Ectodermal cell (in vitro differentiated cells): ENCODE measurements around the gene SPATA6.
"Not testable (repeated sequence)": the region's sequence is repeated elsewhere in the genome, so short reads cannot be mapped to it uniquely, and the experiment has no call there.

Experiments used
- H3K27ac ChIP-seq: 2 replicates; pipeline ENCODE4 v1.7.0; 2013; ENCODE audit warnings: mild to moderate bottlenecking, low read depth, low read length; ENCODE audit not compliant: insufficient read depth, poor library complexity, severe bottlenecking
- H3K27me3 ChIP-seq: 2 replicates; pipeline ENCODE4 v1.7.0; 2013; ENCODE audit warnings: mild to moderate bottlenecking, low read length; ENCODE audit not compliant: insufficient read depth, control insufficient read depth, poor library complexity, severe bottlenecking
- H3K36me3 ChIP-seq: one replicate; pipeline ENCODE4 v1.7.0; 2013; ENCODE audit warnings: low read length; ENCODE audit not compliant: control insufficient read depth, insufficient read depth
- H3K4me1 ChIP-seq: one replicate; pipeline ENCODE4 v1.7.0; 2013; ENCODE audit warnings: low read length; ENCODE audit not compliant: control insufficient read depth, insufficient read depth
- H3K4me3 ChIP-seq: 2 replicates; pipeline ENCODE4 v1.7.0; 2013; ENCODE audit warnings: low read depth, low read length, control low read depth; ENCODE audit not compliant: insufficient read depth
- H3K9me3 ChIP-seq: 2 replicates; pipeline ENCODE4 v1.7.0; 2013; ENCODE audit warnings: mild to moderate bottlenecking, low read length, moderate library complexity; ENCODE audit not compliant: control insufficient read depth
- WGBS, 2 experiments: methylation state at CpG; one replicate each; pipeline ENCODE4 v1.1.7; 2013; ENCODE audit warnings: missing lambda C conversion rate in 2 of 2; 5-methylcytosine and 5-hydroxymethylcytosine counted together

The SPATA6 gene

GRCh38 chr1:48493041-48493440, 21.0 kb upstream of the SPATA6 start:
- Histone ChIP-seq H3K27ac (no peak overlapping the region), H3K27me3 (no peaks in the 10 kb centered on the region), H3K4me3 (no peak overlapping the region), H3K36me3 (no peaks in the 10 kb centered on the region), H3K4me1 (peaks cover 14% of the 10 kb centered on the region), H3K9me3 (no peaks in the 10 kb centered on the region)
- WGBS, 2 experiments: 90 to 97% methylated on average over 5 of the region's 5 CpGs

- H3K4me1 ChIP-seq: peaks cover 14% of the 10 kb centered on the region
- no peaks in the 10 kb centered on the region for H3K9me3 ChIP-seq
- H3K36me3 ChIP-seq: no peaks in the 10 kb centered on the region
- no peak overlapping the region for H3K4me3 ChIP-seq
- H3K27me3 ChIP-seq: no peaks in the 10 kb centered on the region
- H3K27ac ChIP-seq: no peak overlapping the region
Observed at GRCh38 chr1:48492392-48492791, 20.4 kb upstream of the SPATA6 start.

- Histone ChIP-seq H3K27ac (no peak overlapping the region), H3K36me3 (no peaks in the 10 kb centered on the region), H3K4me3 (no peak overlapping the region), H3K9me3 (no peaks in the 10 kb centered on the region), H3K4me1 (peaks cover 6% of the 10 kb centered on the region), H3K27me3 (no peaks in the 10 kb centered on the region)
- WGBS, 2 experiments: 81 to 93% methylated on average over 2 of the region's 2 CpGs
Observed at GRCh38 chr1:48488721-48489120, 16.7 kb upstream of the SPATA6 start.

- Histone ChIP-seq H3K27ac (no peak overlapping the region), H3K9me3 (no peaks in the 10 kb centered on the region), H3K4me1 (no peaks in the 10 kb centered on the region), H3K4me3 (no peak overlapping the region), H3K36me3 (no peaks in the 10 kb centered on the region), H3K27me3 (no peaks in the 10 kb centered on the region)
Observed at GRCh38 chr1:48480504-48480903, 8.5 kb upstream of the SPATA6 start.

- no CpG with 5 or more reads among the region's 4 CpGs for WGBS, 2 experiments
- not testable (repeated sequence) for H3K27me3 ChIP-seq, H3K36me3 ChIP-seq, H3K27ac ChIP-seq, H3K4me3 ChIP-seq, H3K4me1 ChIP-seq, H3K9me3 ChIP-seq
Observed at GRCh38 chr1:48480023-48480422, 8.0 kb upstream of the SPATA6 start.

- Histone ChIP-seq H3K4me1 (peaks cover 4% of the 10 kb centered on the region), H3K36me3 (no peaks in the 10 kb centered on the region), H3K9me3 (no peaks in the 10 kb centered on the region), H3K27me3 (no peaks in the 10 kb centered on the region), H3K27ac (peak overlapping the region; percentile 39), H3K4me3 (peak overlapping the region; percentile 51)
- 79 to 83% methylated on average over 5 of the region's 5 CpGs for WGBS, 2 experiments
Observed at GRCh38 chr1:48472638-48473037, 634 bp upstream of the SPATA6 start.

GRCh38 chr1:48470950-48471690, 884 bp downstream of the SPATA6 start:
- Histone ChIP-seq H3K4me3 (peak overlapping the region; percentile 51), H3K27ac (peak overlapping the region; percentile 2), H3K9me3 (no peaks in the 10 kb centered on the region), H3K27me3 (no peaks in the 10 kb centered on the region), H3K36me3 (no peaks in the 10 kb centered on the region), H3K4me1 (peaks cover 4% of the 10 kb centered on the region)
- WGBS, 2 experiments: 14 to 16% methylated on average over 17 of the region's 17 CpGs

GRCh38 chr1:48470481-48470855, 1.5 kb downstream of the SPATA6 start:
- Histone ChIP-seq H3K4me3 (peak overlapping the region; percentile 51), H3K27me3 (no peaks in the 10 kb centered on the region), H3K27ac (no peak overlapping the region), H3K9me3 (no peaks in the 10 kb centered on the region), H3K36me3 (no peaks in the 10 kb centered on the region), H3K4me1 (peaks cover 4% of the 10 kb centered on the region)
- 64 to 65% methylated on average over 6 of the region's 6 CpGs for WGBS, 2 experiments

- peaks cover 4% of the 10 kb centered on the region for H3K4me1 ChIP-seq
- H3K4me3 ChIP-seq: no peak overlapping the region
- H3K9me3 ChIP-seq: no peaks in the 10 kb centered on the region
- 83 to 86% methylated on average over 10 to 12 of the region's 12 CpGs for WGBS, 2 experiments
- no peaks in the 10 kb centered on the region for H3K27me3 ChIP-seq
- no peaks in the 10 kb centered on the region for H3K36me3 ChIP-seq
- no peak overlapping the region for H3K27ac ChIP-seq
Observed at GRCh38 chr1:48469616-48470480, 2.2 kb downstream of the SPATA6 start.

GRCh38 chr1:48466594-48466993, 5.4 kb downstream of the SPATA6 start:
- Histone ChIP-seq H3K27me3 (no peaks in the 10 kb centered on the region), H3K36me3 (no peaks in the 10 kb centered on the region), H3K4me1 (peaks cover 4% of the 10 kb centered on the region), H3K9me3 (no peaks in the 10 kb centered on the region), H3K27ac (no peak overlapping the region), H3K4me3 (no peak overlapping the region)
- WGBS, 2 experiments: 85% methylated on average over 1 of the region's 1 CpG; no CpG with 5 or more reads in 1 of the 2 experiments
